IMR-90 (cell line): ENCODE data around the gene C12orf75. TPM values are rescaled to one million over a fixed set of nuclear protein-coding genes. Genes with fewer than 3 reads are reported as not detected.

Source experiments
- ATAC-seq: fragments of 200-7000 bp; cut with Tn5 transposase; 2 replicates; pipeline ENCODE4 v1.9.1; 2020; ENCODE audit warnings: low read depth, mild to moderate bottlenecking, moderate library complexity
- BruUV-seq: library from RNA; stranded (reverse); fragments of 400-500 nt; replicated peaks from 2 replicates; lab custom pipeline; 2021; lab: Mats Ljungman, UMichigan
- CTCF ChIA-PET: fragments of 300-600 bp; formaldehyde crosslinking; extraction: SDS; loops from one replicate; lab custom pipeline; 2021; ENCODE audit warnings: antibody characterized with exemption; lab: Yijun Ruan, JAX
- POLR2A ChIA-PET: fragments of 300-600 bp; sonication (Branson Sonifier 250); formaldehyde crosslinking; loops from one replicate; lab custom pipeline; 2022; ENCODE audit warnings: antibody characterized with exemption; ENCODE audit not compliant: unreplicated experiment; lab: Charles Lee
- DNase-seq: peaks from one replicate; pipeline ENCODE4 v3.0.0; 2013
- H2AFZ ChIP-seq: replicated peaks from 2 replicates; pipeline ENCODE3; 2013; ENCODE audit warnings: low read length, mild to moderate bottlenecking; ENCODE audit not compliant: poor library complexity
- H2AK5ac ChIP-seq: 2 replicates; pipeline ENCODE4 v1.6.1; 2013; ENCODE audit warnings: low read depth, low read length, inconsistent platforms
- H2AK9ac ChIP-seq: replicated peaks from 2 replicates; pipeline ENCODE3; 2013; ENCODE audit warnings: mild to moderate bottlenecking, low read depth, low read length, moderate library complexity; ENCODE audit not compliant: poor library complexity
- H2BK120ac ChIP-seq: 2 replicates; pipeline ENCODE4 v1.6.1; 2013; ENCODE audit warnings: low read depth, low read length, inconsistent platforms
- H2BK15ac ChIP-seq: 3 replicates; pipeline ENCODE4 v1.6.1; 2013; ENCODE audit warnings: low read depth, low read length, inconsistent platforms
- H2BK20ac ChIP-seq: 2 replicates; pipeline ENCODE4 v1.6.1; 2013; ENCODE audit warnings: low read depth, mild to moderate bottlenecking, inconsistent platforms, low read length, moderate library complexity
- H2BK5ac ChIP-seq: 2 replicates; pipeline ENCODE4 v1.6.1; 2013; ENCODE audit warnings: mild to moderate bottlenecking, low read depth, low read length, inconsistent platforms; ENCODE audit not compliant: poor library complexity, severe bottlenecking
- H3K14ac ChIP-seq: replicated peaks from 2 replicates; pipeline ENCODE4 v1.6.1; 2013; ENCODE audit warnings: low read depth, low read length, inconsistent platforms
- H3K18ac ChIP-seq: 2 replicates; pipeline ENCODE4 v1.6.1; 2013; ENCODE audit warnings: low read depth, low read length, control low read depth
- H3K23ac ChIP-seq: 2 replicates; pipeline ENCODE4 v1.6.1; 2013; ENCODE audit warnings: low read depth, low read length, inconsistent platforms
- H3K27ac ChIP-seq: 2 replicates; pipeline ENCODE4 v1.5.1; 2013; ENCODE audit warnings: mild to moderate bottlenecking, control low read depth, low read length; ENCODE audit not compliant: insufficient read depth
- H3K27me3 ChIP-seq: 2 replicates; pipeline ENCODE4 v1.6.1; 2013; ENCODE audit warnings: low read length; ENCODE audit not compliant: control insufficient read depth, insufficient read depth
- H3K36me3 ChIP-seq: 2 replicates; pipeline ENCODE4 v1.6.1; 2013; ENCODE audit warnings: low read length, mixed read lengths; ENCODE audit not compliant: control insufficient read depth, insufficient read depth
- H3K4ac ChIP-seq: 2 replicates; pipeline ENCODE4 v1.6.1; 2013; ENCODE audit warnings: low read depth, low read length, inconsistent platforms
- H3K4me1 ChIP-seq: 2 replicates; pipeline ENCODE4 v1.6.1; 2013; ENCODE audit warnings: low read length, mixed read lengths; ENCODE audit not compliant: control insufficient read depth, insufficient read depth
- H3K4me2 ChIP-seq: 2 replicates; pipeline ENCODE4 v1.6.1; 2013; ENCODE audit warnings: low read depth, mild to moderate bottlenecking, control low read depth, low read length, moderate library complexity
- H3K4me3 ChIP-seq: 2 replicates; pipeline ENCODE4 v1.5.1; 2013; ENCODE audit warnings: low read depth, mild to moderate bottlenecking, control low read depth, low read length, moderate library complexity; ENCODE audit not compliant: insufficient read depth
- H3K56ac ChIP-seq: 2 replicates; pipeline ENCODE4 v1.6.1; 2013; ENCODE audit warnings: low read length, inconsistent platforms; ENCODE audit not compliant: insufficient read depth; ENCODE audit errors: extremely low read depth
- H3K79me1 ChIP-seq, 2 experiments: 2 replicates each; pipeline ENCODE4 v1.6.1; 2013; ENCODE audit warnings: low read length in 2 of 2, inconsistent platforms in 1 of 2, low read depth in 1 of 2
- H3K9ac ChIP-seq: 2 replicates; pipeline ENCODE4 v1.6.1; 2013; ENCODE audit warnings: low read depth, low read length, control low read depth
- H3K9me1 ChIP-seq: 2 replicates; pipeline ENCODE4 v1.6.1; 2013; ENCODE audit warnings: low read length, inconsistent platforms; ENCODE audit not compliant: insufficient read depth
- H3K9me3 ChIP-seq: 2 replicates; pipeline ENCODE4 v1.6.1; 2013; ENCODE audit warnings: low read length; ENCODE audit not compliant: control insufficient read depth, insufficient read depth
- H4K20me1 ChIP-seq: 2 replicates; pipeline ENCODE4 v1.6.1; 2013; ENCODE audit warnings: low read length, inconsistent platforms; ENCODE audit not compliant: insufficient read depth
- H4K5ac ChIP-seq: 2 replicates; pipeline ENCODE4 v1.6.1; 2013; ENCODE audit warnings: mild to moderate bottlenecking, low read depth, low read length, control low read depth
- H4K8ac ChIP-seq, 2 experiments: 2 replicates each; pipeline ENCODE4 v1.6.1; 2013; ENCODE audit warnings: low read depth in 2 of 2, low read length in 2 of 2, control low read depth in 1 of 2, inconsistent platforms in 1 of 2
- H4K91ac ChIP-seq: 2 replicates; pipeline ENCODE4 v1.6.1; 2013; ENCODE audit warnings: low read depth, low read length, inconsistent platforms; ENCODE audit not compliant: insufficient read depth
- BHLHE40 ChIP-seq: fragments of 150-350 bp; IDR thresholded peaks from 2 replicates; pipeline ENCODE4 v1.6.1; 2016; ENCODE audit warnings: mild to moderate bottlenecking, low read depth, low read length
- CEBPB ChIP-seq: IDR thresholded peaks from 2 replicates; pipeline ENCODE4 v1.6.1; 2012; ENCODE audit warnings: low read depth, low read length, improper control_type of control experiment
- CTCF ChIP-seq: conservative IDR thresholded peaks from 2 replicates; pipeline ENCODE4 v1.5.1; 2012; ENCODE audit warnings: mild to moderate bottlenecking, low read depth, low read length, improper control_type of control experiment
- MAFK ChIP-seq: IDR thresholded peaks from 2 replicates; pipeline ENCODE4 v1.6.1; 2012; ENCODE audit warnings: low read depth, low read length, improper control_type of control experiment
- WGBS, 2 experiments: methylation state at CpG; one replicate each; pipeline versions ENCODE4 v1.1.5 to v1.1.7; 2013; ENCODE audit warnings: missing lambda C conversion rate in 2 of 2; ENCODE audit not compliant: insufficient read length in 1 of 2; ENCODE audit errors: extremely low coverage in 2 of 2; 5-methylcytosine and 5-hydroxymethylcytosine counted together
- dilution Hi-C: fragments of 300-500 bp; cut with HindIII; formaldehyde crosslinking; loops from one replicate; pipeline ENCODE4 v1.14.3; 2018; ENCODE audit warnings: low sequenced_read_pairs; ENCODE audit not compliant: unreplicated experiment
- in situ Hi-C: fragments of 300-500 bp; cut with MboI; formaldehyde crosslinking; loops from 3 replicates; pipeline ENCODE4 v1.14.3; 2019; ENCODE audit warnings: low sequenced_read_pairs, inconsistent platforms, mixed read lengths
- intact Hi-C: fragments of 100-400 bp; cut with micrococcal nuclease; formaldehyde crosslinking; loops from 2 replicates; pipeline ENCODE4 v1.10.0; 2022
- polyA plus RNA-seq, 3 experiments: library from polyadenylated mRNA; depleted of rRNA; stranded (reverse); fragments of >200 nt; gene quantifications; 2 replicates each; pipeline ENCODE4 v1.2.3, GENCODE V29; 2012; ENCODE audit warnings: low replicate concordance in 1 of 3
- total RNA-seq: library from RNA; depleted of rRNA; stranded (reverse); fragments of >200 nt; gene quantifications from 2 replicates; pipeline ENCODE4 v1.2.3, GENCODE V29; 2012

C12orf75 gene
- total and polyA plus RNA-seq, 2 of the 4 experiments (the other 2 are of a cell fraction) = 145 to 278 TPM

GRCh38 chr12:105406497-105406896 lies 76.0 kb downstream of the C12orf75 start:
- H4K20me1 ChIP-seq = no peaks in the 10 kb centered on the region
- no peak overlapping the region for H2BK120ac ChIP-seq
- H3K36me3 ChIP-seq = peaks cover 2% of the 10 kb centered on the region; the same call in 1 of the 2 replicates
- intact Hi-C loops (no loop called here), in situ Hi-C loops (loop anchor here (25.0 kb wide), 1 partner anchor 956 kb away; the partner anchor contains the start of gene POLR3B), dilution Hi-C loops (no loop called here)
- H3K9ac ChIP-seq = no peak overlapping the region
- no CpG with 5 or more reads among the region's 7 CpGs for WGBS, 2 experiments
- TF ChIP-seq BHLHE40 (no peak), CEBPB (no peak), MAFK (no peak), CTCF (no peak)
- no peak overlapping the region for H3K4ac ChIP-seq
- H2AK5ac ChIP-seq = no peak overlapping the region
- no peak overlapping the region for H4K91ac ChIP-seq
- no peak overlapping the region for H4K8ac ChIP-seq
- H3K18ac ChIP-seq = no peak overlapping the region
- no peak overlapping the region for H3K14ac ChIP-seq
- BruUV-seq = no TSS peak
- DNase-seq (no peak), ATAC-seq (no peak)
- H3K23ac ChIP-seq = no peak overlapping the region
- no peaks in the 10 kb centered on the region for H3K27me3 ChIP-seq
- no peak overlapping the region for H3K4me2 ChIP-seq
- H2AFZ ChIP-seq = no peak overlapping the region
- no peak overlapping the region for H2BK20ac ChIP-seq
- H3K56ac ChIP-seq = no peak overlapping the region
- H3K4me3 ChIP-seq = no peak overlapping the region
- POLR2A ChIA-PET = no interaction called here
- peaks cover 11% of the 10 kb centered on the region for H3K9me1 ChIP-seq
- no peak overlapping the region for H2BK5ac ChIP-seq
- no peaks in the 10 kb centered on the region for H3K9me3 ChIP-seq
- peaks cover 8% of the 10 kb centered on the region for H3K4me1 ChIP-seq
- H3K79me1 ChIP-seq = no peaks in the 10 kb centered on the region
- H2BK15ac ChIP-seq = no peak overlapping the region
- no peak overlapping the region for H4K5ac ChIP-seq
- CTCF ChIA-PET = interaction anchor here (0.5 kb wide), 1 partner anchor 90 kb away, joined by 3 read pairs; no protein-coding TSS in a partner anchor
- no peak overlapping the region for H2AK9ac ChIP-seq
- H3K27ac ChIP-seq = no peak overlapping the region
